ENCODE measurements around the gene AGMAT. TPM values are rescaled to one million over a fixed set of nuclear protein-coding genes. Genes with fewer than 3 reads are reported as not detected.

AGMAT gene
- polyA plus RNA-seq, 1 donor = 51.9 TPM

- Histone ChIP-seq H3K4me3 (ENCODE audit: low read length) (no peak overlapping the region), H3K27ac (ENCODE audit: low read length) (no peak overlapping the region), H3K27me3 (ENCODE audit: control insufficient read depth, insufficient read depth, low read length) (no peaks in the 10 kb centered on the region), H3K36me3 (ENCODE audit: control insufficient read depth, insufficient read depth, low read length) (peaks cover 70% of the 10 kb centered on the region), H3K4me1 (ENCODE audit: control insufficient read depth, insufficient read depth, low read length) (no peaks in the 10 kb centered on the region), H3K9me3 (ENCODE audit: control insufficient read depth, low read depth, low read length) (no peaks in the 10 kb centered on the region)
- WGBS (ENCODE audit: insufficient coverage, low lambda C conversion rate) = no CpG with 5 or more reads among the region's 8 CpGs
- no peak for DNase-seq
Observed at GRCh38 chr1:15540186-15540585, 44.7 kb downstream of the AGMAT start.

- no peaks in the 10 kb centered on the region for H3K4me1 ChIP-seq (ENCODE audit: control insufficient read depth, insufficient read depth, low read length)
- no peak overlapping the region for H3K4me3 ChIP-seq (ENCODE audit: low read length)
- no peaks in the 10 kb centered on the region for H3K9me3 ChIP-seq (ENCODE audit: control insufficient read depth, low read depth, low read length)
- no peak overlapping the region for H3K27ac ChIP-seq (ENCODE audit: low read length)
- no peaks in the 10 kb centered on the region for H3K27me3 ChIP-seq (ENCODE audit: control insufficient read depth, insufficient read depth, low read length)
- no peak for DNase-seq
- 90% methylated on average over 2 of the region's 6 CpGs for WGBS (ENCODE audit: insufficient coverage, low lambda C conversion rate)
- peaks cover 73% of the 10 kb centered on the region for H3K36me3 ChIP-seq (ENCODE audit: control insufficient read depth, insufficient read depth, low read length)
Observed at GRCh38 chr1:15538771-15539170, 46.1 kb downstream of the AGMAT start.

GRCh38 chr1:15531682-15532081 lies 53.2 kb downstream of the AGMAT start:
- Histone ChIP-seq H3K9me3 (ENCODE audit: control insufficient read depth, low read depth, low read length) (no peaks in the 10 kb centered on the region), H3K4me1 (ENCODE audit: control insufficient read depth, insufficient read depth, low read length) (peaks cover 3% of the 10 kb centered on the region), H3K27ac (ENCODE audit: low read length) (no peak overlapping the region), H3K27me3 (ENCODE audit: control insufficient read depth, insufficient read depth, low read length) (no peaks in the 10 kb centered on the region), H3K4me3 (ENCODE audit: low read length) (no peak overlapping the region), H3K36me3 (ENCODE audit: control insufficient read depth, insufficient read depth, low read length) (peaks cover 31% of the 10 kb centered on the region)
- no peak for DNase-seq
- WGBS (ENCODE audit: insufficient coverage, low lambda C conversion rate) = 100% methylated on average over 2 of the region's 2 CpGs

- Histone ChIP-seq H3K4me3 (ENCODE audit: low read length) (no peak overlapping the region), H3K27ac (ENCODE audit: low read length) (no peak overlapping the region), H3K9me3 (ENCODE audit: control insufficient read depth, low read depth, low read length) (no peaks in the 10 kb centered on the region), H3K36me3 (ENCODE audit: control insufficient read depth, insufficient read depth, low read length) (peaks cover 26% of the 10 kb centered on the region), H3K4me1 (ENCODE audit: control insufficient read depth, insufficient read depth, low read length) (peaks cover 6% of the 10 kb centered on the region), H3K27me3 (ENCODE audit: control insufficient read depth, insufficient read depth, low read length) (no peaks in the 10 kb centered on the region)
- DNase-seq = no peak
- WGBS (ENCODE audit: insufficient coverage, low lambda C conversion rate) = no CpG with 5 or more reads among the region's 4 CpGs
Observed at GRCh38 chr1:15531003-15531402, 53.8 kb downstream of the AGMAT start.

GRCh38 chr1:15526490-15527339 lies 58.1 kb downstream of the AGMAT start, which contains the start of gene DNAJC16:
Gene DNAJC16 (plus strand): TSS chr1:15526848. CDS start chr1:15529106, 2,258 bp downstream.
- Histone ChIP-seq H3K9me3 (ENCODE audit: control insufficient read depth, low read depth, low read length) (no peaks in the 10 kb centered on the region), H3K36me3 (ENCODE audit: control insufficient read depth, insufficient read depth, low read length) (peaks cover 6% of the 10 kb centered on the region), H3K27ac (ENCODE audit: low read length) (peak within 1 kb of the TSS; percentile 87), H3K4me1 (ENCODE audit: control insufficient read depth, insufficient read depth, low read length) (peaks cover 24% of the 10 kb centered on the region), H3K27me3 (ENCODE audit: control insufficient read depth, insufficient read depth, low read length) (no peaks in the 10 kb centered on the region), H3K4me3 (ENCODE audit: low read length) (peak within 1 kb of the TSS; percentile 80)
- no CpG with 5 or more reads among the region's 65 CpGs for WGBS (ENCODE audit: insufficient coverage, low lambda C conversion rate)
- peak; percentile 100 for DNase-seq

GRCh38 chr1:15526021-15526489 lies 58.8 kb downstream of the AGMAT start:
- no peaks in the 10 kb centered on the region for H3K9me3 ChIP-seq (ENCODE audit: control insufficient read depth, low read depth, low read length)
- WGBS (ENCODE audit: insufficient coverage, low lambda C conversion rate) = 0% methylated on average over 4 of the region's 9 CpGs
- no peak for DNase-seq

GRCh38 chr1:15525050-15526020 lies 59.5 kb downstream of the AGMAT start:
- Histone ChIP-seq H3K27me3 (ENCODE audit: control insufficient read depth, insufficient read depth, low read length) (no peaks in the 10 kb centered on the region), H3K9me3 (ENCODE audit: control insufficient read depth, low read depth, low read length) (no peaks in the 10 kb centered on the region), H3K4me1 (ENCODE audit: control insufficient read depth, insufficient read depth, low read length) (peaks cover 24% of the 10 kb centered on the region), H3K27ac (ENCODE audit: low read length) (peak overlapping the region; percentile 87), H3K36me3 (ENCODE audit: control insufficient read depth, insufficient read depth, low read length) (peaks cover 2% of the 10 kb centered on the region), H3K4me3 (ENCODE audit: low read length) (peak overlapping the region; percentile 76)
- 0% methylated on average over 3 of the region's 40 CpGs for WGBS (ENCODE audit: insufficient coverage, low lambda C conversion rate)
- DNase-seq = peak; percentile 97 to 99

More at GRCh38 chr1:15526021-15526489, 58.8 kb downstream of the AGMAT start:
- Histone ChIP-seq H3K36me3 (ENCODE audit: control insufficient read depth, insufficient read depth, low read length) (peaks cover 5% of the 10 kb centered on the region), H3K27me3 (ENCODE audit: control insufficient read depth, insufficient read depth, low read length) (no peaks in the 10 kb centered on the region), H3K27ac (ENCODE audit: low read length) (peak overlapping the region; percentile 87), H3K4me1 (ENCODE audit: control insufficient read depth, insufficient read depth, low read length) (peaks cover 24% of the 10 kb centered on the region), H3K4me3 (ENCODE audit: low read length) (peak overlapping the region; percentile 25)

GRCh38 chr1:15524283-15525049 lies 60.4 kb downstream of the AGMAT start:
- no CpG with 5 or more reads among the region's 88 CpGs for WGBS (ENCODE audit: insufficient coverage, low lambda C conversion rate)
- Histone ChIP-seq H3K27ac (ENCODE audit: low read length) (peak overlapping the region; percentile 98), H3K27me3 (ENCODE audit: control insufficient read depth, insufficient read depth, low read length) (no peaks in the 10 kb centered on the region), H3K4me1 (ENCODE audit: control insufficient read depth, insufficient read depth, low read length) (peaks cover 24% of the 10 kb centered on the region), H3K9me3 (ENCODE audit: control insufficient read depth, low read depth, low read length) (no peaks in the 10 kb centered on the region), H3K4me3 (ENCODE audit: low read length) (peak overlapping the region; percentile 69), H3K36me3 (ENCODE audit: control insufficient read depth, insufficient read depth, low read length) (peaks cover 2% of the 10 kb centered on the region)
- peak; percentile 97 to 98 for DNase-seq

- no peak for DNase-seq
- no peaks in the 10 kb centered on the region for H3K27me3 ChIP-seq (ENCODE audit: control insufficient read depth, insufficient read depth, low read length)
- H3K9me3 ChIP-seq (ENCODE audit: control insufficient read depth, low read depth, low read length) = no peaks in the 10 kb centered on the region
- H3K4me3 ChIP-seq (ENCODE audit: low read length) = peak within 1 kb of the TSS; percentile 76
- peak within 1 kb of the TSS; percentile 98 for H3K27ac ChIP-seq (ENCODE audit: low read length)
- peaks cover 24% of the 10 kb centered on the region for H3K4me1 ChIP-seq (ENCODE audit: control insufficient read depth, insufficient read depth, low read length)
- WGBS (ENCODE audit: insufficient coverage, low lambda C conversion rate) = no CpG with 5 or more reads among the region's 27 CpGs
- H3K36me3 ChIP-seq (ENCODE audit: control insufficient read depth, insufficient read depth, low read length) = peaks cover 1% of the 10 kb centered on the region
Observed at GRCh38 chr1:15524021-15524282, 60.9 kb downstream of the AGMAT start, which contains the start of gene CASP9. Gene CASP9 (minus strand): TSS chr1:15524215. CDS start chr1:15524200, 15 bp downstream.

Measured in large intestine (tissue), 3 donors.